Mesendoderm (in vitro differentiated cells): ENCODE results near the gene MATN1.

Experiments
- DNase-seq: peaks from one replicate; pipeline ENCODE4 v3.0.0; 2013
- H2AK5ac ChIP-seq: 2 replicates; pipeline ENCODE4 v1.6.1; 2013; ENCODE audit warnings: low read length, inconsistent platforms
- H2BK120ac ChIP-seq: 2 replicates; pipeline ENCODE4 v1.6.1; 2013; ENCODE audit warnings: low read depth, mild to moderate bottlenecking, low read length, moderate library complexity, mixed read lengths
- H2BK15ac ChIP-seq: replicated peaks from 2 replicates; pipeline ENCODE4 v1.6.1; 2013; ENCODE audit warnings: low read depth, mild to moderate bottlenecking, moderate library complexity
- H2BK5ac ChIP-seq: 2 replicates; pipeline ENCODE4 v1.6.1; 2013; ENCODE audit warnings: low read length, inconsistent platforms
- H3K18ac ChIP-seq: 2 replicates; pipeline ENCODE4 v1.6.1; 2013; ENCODE audit warnings: mild to moderate bottlenecking, low read length, mixed read lengths
- H3K23ac ChIP-seq: one replicate; pipeline ENCODE4 v1.6.1; 2013; ENCODE audit warnings: low read length
- H3K27ac ChIP-seq: 2 replicates; pipeline ENCODE4 v1.5.1; 2013; ENCODE audit warnings: low read depth, mild to moderate bottlenecking, inconsistent platforms, low read length, moderate library complexity
- H3K27me3 ChIP-seq: 2 replicates; pipeline ENCODE4 v1.6.1; 2013; ENCODE audit warnings: low read length, control low read depth, mild to moderate bottlenecking, inconsistent platforms; ENCODE audit not compliant: insufficient read depth, poor library complexity
- H3K36me3 ChIP-seq: 2 replicates; pipeline ENCODE4 v1.6.1; 2013; ENCODE audit warnings: low read length, inconsistent platforms; ENCODE audit not compliant: control insufficient read depth, insufficient read depth
- H3K4ac ChIP-seq: one replicate; pipeline ENCODE4 v1.6.1; 2013; ENCODE audit warnings: low read depth, mild to moderate bottlenecking, low read length, moderate library complexity
- H3K4me1 ChIP-seq: 2 replicates; pipeline ENCODE4 v1.6.1; 2013; ENCODE audit warnings: low read depth, low read length, inconsistent platforms; ENCODE audit not compliant: control insufficient read depth
- H3K4me2 ChIP-seq: 2 replicates; pipeline ENCODE4 v1.6.1; 2013; ENCODE audit warnings: low read length
- H3K4me3 ChIP-seq: 2 replicates; pipeline ENCODE4 v1.5.1; 2013; ENCODE audit warnings: mild to moderate bottlenecking, low read length
- H3K56ac ChIP-seq: one replicate; pipeline ENCODE4 v1.6.1; 2013; ENCODE audit warnings: low read length
- H3K79me1 ChIP-seq: 2 replicates; pipeline ENCODE4 v1.6.1; 2013; ENCODE audit warnings: low read length, inconsistent platforms
- H3K79me2 ChIP-seq: 2 replicates; pipeline ENCODE4 v1.6.1; 2013; ENCODE audit warnings: mild to moderate bottlenecking, low read length; ENCODE audit not compliant: control insufficient read depth, insufficient read depth
- H3K9ac ChIP-seq: 2 replicates; pipeline ENCODE4 v1.6.1; 2013; ENCODE audit warnings: low read length, inconsistent platforms
- H4K5ac ChIP-seq: one replicate; pipeline ENCODE4 v1.6.1; 2013; ENCODE audit warnings: low read length
- H4K8ac ChIP-seq: one replicate; pipeline ENCODE4 v1.6.1; 2013; ENCODE audit warnings: low read depth, mild to moderate bottlenecking, control low read depth, low read length, moderate library complexity
- WGBS: extraction: QIAGEN DNeasy Blood & Tissue Kit; methylation state at CpG from one replicate; pipeline ENCODE4 v1.1.7; 2013; ENCODE audit warnings: low lambda C conversion rate, missing lambda C conversion rate; ENCODE audit not compliant: insufficient coverage; ENCODE audit errors: extremely low coverage; 5-methylcytosine and 5-hydroxymethylcytosine counted together

MATN1 gene

GRCh38 chr1:30707412-30708360 lies 15.7 kb downstream of the MATN1 start:
- no peak overlapping the region for H2BK15ac ChIP-seq
- H2AK5ac ChIP-seq, result no peak overlapping the region
- no peak overlapping the region for H3K23ac ChIP-seq
- H3K4me1 ChIP-seq, result no peaks in the 10 kb centered on the region
- no peak overlapping the region for H3K4me2 ChIP-seq
- H3K79me2 ChIP-seq, result no peaks in the 10 kb centered on the region
- H3K27ac ChIP-seq, result no peak overlapping the region
- H4K5ac ChIP-seq, result no peak overlapping the region
- H3K4ac ChIP-seq, result no peak overlapping the region
- H3K9ac ChIP-seq, result no peak overlapping the region
- H3K56ac ChIP-seq, result no peak overlapping the region
- H4K8ac ChIP-seq, result no peak overlapping the region
- DNase-seq, result peak; percentile 87
- no peaks in the 10 kb centered on the region for H3K36me3 ChIP-seq
- H2BK5ac ChIP-seq, result no peak overlapping the region
- H3K18ac ChIP-seq, result no peak overlapping the region
- H3K27me3 ChIP-seq, result no peaks in the 10 kb centered on the region
- no CpG with 5 or more reads among the region's 16 CpGs for WGBS
- no peak overlapping the region for H3K4me3 ChIP-seq
- H2BK120ac ChIP-seq, result no peak overlapping the region
- no peaks in the 10 kb centered on the region for H3K79me1 ChIP-seq

DNA sequence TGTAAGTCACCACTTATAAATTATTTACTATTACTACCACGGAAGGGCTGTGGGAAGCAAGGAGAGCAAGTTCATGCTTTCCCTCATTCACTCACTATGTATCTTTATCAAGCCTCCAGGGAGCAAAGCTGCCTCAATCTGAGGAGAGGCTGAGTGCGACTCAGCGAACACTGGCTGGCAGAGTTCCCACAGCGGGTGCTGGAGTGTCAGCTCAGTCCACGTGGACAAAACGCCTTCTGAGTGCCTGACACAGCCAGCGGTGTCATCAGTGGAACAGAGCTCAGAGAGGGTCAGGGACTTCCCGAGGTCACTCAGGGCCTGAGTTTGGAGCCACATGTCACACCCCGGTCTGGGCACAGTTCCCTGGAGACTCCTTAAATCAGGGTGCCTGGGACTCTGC lies 16.9 kb downstream of the MATN1 start:
- H3K4me1 ChIP-seq, result no peaks in the 10 kb centered on the region
- no peaks in the 10 kb centered on the region for H3K79me2 ChIP-seq
- no peaks in the 10 kb centered on the region for H3K27me3 ChIP-seq
- no peak for DNase-seq
- H3K23ac ChIP-seq, result no peak overlapping the region
- H2BK15ac ChIP-seq, result no peak overlapping the region
- no peaks in the 10 kb centered on the region for H3K79me1 ChIP-seq
- no peak overlapping the region for H3K27ac ChIP-seq
- no peak overlapping the region for H3K56ac ChIP-seq
- no peak overlapping the region for H3K9ac ChIP-seq
- H2BK120ac ChIP-seq, result no peak overlapping the region
- no peak overlapping the region for H2BK5ac ChIP-seq
- no peak overlapping the region for H3K18ac ChIP-seq
- H3K4me2 ChIP-seq, result no peak overlapping the region
- no CpG with 5 or more reads among the region's 9 CpGs for WGBS
- no peak overlapping the region for H3K4ac ChIP-seq
- H3K36me3 ChIP-seq, result no peaks in the 10 kb centered on the region
- no peak overlapping the region for H3K4me3 ChIP-seq
- no peak overlapping the region for H4K8ac ChIP-seq
- H2AK5ac ChIP-seq, result no peak overlapping the region
- no peak overlapping the region for H4K5ac ChIP-seq

DNA sequence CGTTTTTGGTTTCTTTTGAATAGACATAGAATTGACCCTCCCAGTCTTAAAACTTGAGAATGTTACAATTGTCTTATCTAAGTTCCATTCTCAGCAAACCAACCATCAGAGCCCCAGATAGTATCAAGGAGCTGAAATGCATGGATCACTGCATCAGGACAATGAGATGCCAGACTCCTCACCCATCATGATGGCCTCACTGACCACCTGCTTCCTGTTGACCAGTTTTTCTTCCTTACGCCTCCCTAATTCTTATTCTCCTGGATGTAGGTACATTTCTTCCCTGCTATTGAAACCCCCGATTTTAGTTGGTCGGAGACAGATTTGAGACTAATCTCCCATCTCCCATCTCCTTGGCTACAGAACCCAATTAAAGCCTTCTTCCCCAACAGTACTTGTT lies 17.7 kb downstream of the MATN1 start:
- H4K8ac ChIP-seq, result no peak overlapping the region
- no peak overlapping the region for H2BK15ac ChIP-seq
- H3K9ac ChIP-seq, result no peak overlapping the region
- H2BK5ac ChIP-seq, result no peak overlapping the region
- H2BK120ac ChIP-seq, result no peak overlapping the region
- H3K79me2 ChIP-seq, result no peaks in the 10 kb centered on the region
- H3K4me3 ChIP-seq, result no peak overlapping the region
- H3K56ac ChIP-seq, result no peak overlapping the region
- no peak overlapping the region for H3K23ac ChIP-seq
- H3K18ac ChIP-seq, result no peak overlapping the region
- no peak overlapping the region for H4K5ac ChIP-seq
- no peak overlapping the region for H2AK5ac ChIP-seq
- H3K27me3 ChIP-seq, result no peaks in the 10 kb centered on the region
- H3K4me2 ChIP-seq, result no peak overlapping the region
- H3K4ac ChIP-seq, result no peak overlapping the region
- WGBS, result no CpG with 5 or more reads among the region's 4 CpGs
- H3K4me1 ChIP-seq, result no peaks in the 10 kb centered on the region
- no peaks in the 10 kb centered on the region for H3K36me3 ChIP-seq
- no peaks in the 10 kb centered on the region for H3K79me1 ChIP-seq
- no peak for DNase-seq
- H3K27ac ChIP-seq, result no peak overlapping the region

DNA sequence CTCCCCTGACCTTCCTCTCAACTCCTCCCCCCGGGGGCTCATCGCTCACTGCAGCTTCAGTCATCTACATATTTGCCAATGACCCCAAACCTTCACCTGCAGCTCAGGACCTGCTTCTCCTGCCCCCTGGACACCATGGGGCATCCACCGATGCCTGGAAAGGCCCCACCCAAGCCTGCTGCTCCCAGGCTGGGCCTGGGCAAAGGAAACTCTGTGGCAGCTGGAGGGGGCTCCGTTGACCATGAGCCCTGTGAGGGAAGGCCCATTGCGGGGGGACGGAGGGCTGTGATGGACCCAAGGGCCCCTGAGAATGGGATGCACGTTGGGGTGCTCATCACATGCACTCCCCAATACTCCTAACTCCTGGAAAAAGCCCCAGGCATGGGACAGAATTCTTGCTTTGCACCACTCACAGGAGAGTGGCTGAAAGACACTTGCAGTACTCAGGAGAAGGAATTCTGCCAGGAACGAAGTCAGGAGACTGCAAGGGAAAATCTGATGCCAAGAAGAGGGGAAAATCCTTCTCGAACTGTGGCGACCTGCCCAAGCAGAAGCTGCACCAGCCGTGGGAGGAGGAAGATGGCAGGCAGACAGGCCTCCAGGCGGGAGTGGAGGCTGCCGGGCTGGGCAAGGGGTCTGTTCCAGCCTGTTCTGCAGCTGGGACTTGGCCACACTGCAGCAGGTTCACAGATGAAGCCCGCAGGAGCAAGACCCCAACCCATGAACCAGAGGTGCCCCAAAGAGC lies 18.4 kb downstream of the MATN1 start:
- Histone ChIP-seq H3K4me2 (no peak overlapping the region), H3K4me3 (no peak overlapping the region), H3K9ac (no peak overlapping the region), H3K23ac (no peak overlapping the region), H3K56ac (no peak overlapping the region), H3K27me3 (no peaks in the 10 kb centered on the region), H2BK5ac (no peak overlapping the region), H3K79me2 (no peaks in the 10 kb centered on the region), H3K4ac (no peak overlapping the region), H2BK15ac (no peak overlapping the region), H3K27ac (no peak overlapping the region), H4K8ac (no peak overlapping the region), H3K4me1 (no peaks in the 10 kb centered on the region), H3K18ac (no peak overlapping the region), H3K36me3 (no peaks in the 10 kb centered on the region), H3K79me1 (no peaks in the 10 kb centered on the region), H2BK120ac (no peak overlapping the region), H2AK5ac (no peak overlapping the region), H4K5ac (no peak overlapping the region)
- no peak for DNase-seq
- no CpG with 5 or more reads among the region's 14 CpGs for WGBS

GRCh38 chr1:30704271-30704670 lies 19.1 kb downstream of the MATN1 start:
- H3K23ac ChIP-seq, result no peak overlapping the region
- no CpG with 5 or more reads among the region's 4 CpGs for WGBS
- no peaks in the 10 kb centered on the region for H3K4me1 ChIP-seq
- no peaks in the 10 kb centered on the region for H3K36me3 ChIP-seq
- no peak overlapping the region for H3K56ac ChIP-seq
- H3K9ac ChIP-seq, result no peak overlapping the region
- H3K27ac ChIP-seq, result no peak overlapping the region
- no peak overlapping the region for H2AK5ac ChIP-seq
- H3K4me2 ChIP-seq, result no peak overlapping the region
- no peaks in the 10 kb centered on the region for H3K79me1 ChIP-seq
- H3K4me3 ChIP-seq, result no peak overlapping the region
- no peaks in the 10 kb centered on the region for H3K79me2 ChIP-seq
- no peak overlapping the region for H2BK120ac ChIP-seq
- no peak overlapping the region for H3K18ac ChIP-seq
- DNase-seq, result no peak
- no peak overlapping the region for H4K5ac ChIP-seq
- no peak overlapping the region for H4K8ac ChIP-seq
- no peak overlapping the region for H2BK15ac ChIP-seq
- no peak overlapping the region for H3K4ac ChIP-seq
- no peaks in the 10 kb centered on the region for H3K27me3 ChIP-seq
- no peak overlapping the region for H2BK5ac ChIP-seq
